HepG2 (cell line): ENCODE measurements around the gene ARHGAP29. TPM values are rescaled to one million over a fixed set of nuclear protein-coding genes. Genes with fewer than 3 reads are reported as not detected.
A peak's percentile ranks its signal among the peaks of the same experiment; 100 is the strongest.

Source experiments
- ATAC-seq: fragments of 200-7000 bp; cut with Tn5 transposase; 3 replicates; pipeline ENCODE4 v1.9.1; 2020; ENCODE audit warnings: mild to moderate bottlenecking, moderate library complexity
- Bru-seq: library from RNA; stranded (reverse); fragments of 400-500 nt; gene quantifications from one replicate; lab custom pipeline; 2021; lab: Mats Ljungman, UMichigan
- BruChase-seq, 2 experiments: library from RNA; stranded (reverse); fragments of 400-500 nt; gene quantifications; one replicate each; lab custom pipeline; 2021; lab: Mats Ljungman, UMichigan
- BruUV-seq: library from RNA; stranded (reverse); fragments of 400-500 nt; replicated peaks from 2 replicates; lab custom pipeline; 2021; lab: Mats Ljungman, UMichigan
- CTCF ChIA-PET: fragments of 300-600 bp; formaldehyde crosslinking; extraction: SDS; loops from one replicate; lab custom pipeline; 2021; ENCODE audit warnings: low total read pairs, inconsistent platforms, low intra/inter-chr PET ratio; lab: Yijun Ruan, JAX
- POLR2A ChIA-PET: fragments of 350-600 bp; sonication (Branson Sonifier 250); formaldehyde crosslinking; loops from one replicate; lab custom pipeline; 2020; ENCODE audit warnings: antibody characterized with exemption, inconsistent platforms; lab: Yijun Ruan, JAX
- DNase-seq: peaks from one replicate; pipeline ENCODE4 v3.0.0-alpha.2; 2015; ENCODE audit warnings: low spot score
- FAIRE-seq: peaks from 3 replicates; lab custom pipeline; 2011; peaks lifted over from hg19 to GRCh38; lab: Jason Lieb, UNC
- H2AFZ ChIP-seq: one replicate; pipeline ENCODE4 v1.6.1; 2011; ENCODE audit warnings: low read length, inconsistent platforms
- H3K27ac ChIP-seq: fragments of 300-600 bp; 3 replicates; pipeline ENCODE4 v1.8.0; 2011; ENCODE audit warnings: mixed run types, mild to moderate bottlenecking, mixed read lengths, low read length, inconsistent platforms; ENCODE audit not compliant: insufficient read depth; ENCODE audit errors: extremely low read length
- H3K27me3 ChIP-seq, 2 experiments: fragments of 200-600 bp in 1 of 2; 2 replicates in 1 of 2; 3 replicates in 1 of 2; pipeline versions ENCODE4 v1.6.0 to v1.8.0; 2011; ENCODE audit warnings: low read length in 2 of 2, mild to moderate bottlenecking in 2 of 2, moderate library complexity in 2 of 2, inconsistent platforms in 1 of 2; ENCODE audit not compliant: insufficient read depth in 2 of 2, control insufficient read depth in 1 of 2
- H3K36me3 ChIP-seq, 2 experiments: fragments of 200-600 bp in 1 of 2; replicated peaks in 1 of 2; 2 replicates in 1 of 2; 3 replicates in 1 of 2; pipeline versions ENCODE4 v1.5.1 to v1.8.0; 2011; ENCODE audit warnings: low read length in 2 of 2, inconsistent platforms in 1 of 2; ENCODE audit not compliant: insufficient read depth in 2 of 2, control insufficient read depth in 1 of 2
- H3K4me1 ChIP-seq: 2 replicates; pipeline ENCODE4 v1.5.1; 2012; ENCODE audit warnings: low read length, inconsistent platforms; ENCODE audit not compliant: insufficient read depth
- H3K4me2 ChIP-seq: 2 replicates; pipeline ENCODE4 v1.6.0; 2011; ENCODE audit warnings: low read depth, low read length, inconsistent platforms
- H3K4me3 ChIP-seq, 3 experiments: fragments of 200-600 bp in 1 of 3; sonication (generic), shearing (Covaris generic) in 1 of 3; replicated peaks in 1 of 3; 2 replicates each; pipeline ENCODE4 v1.5.1; 2011 to 2016; ENCODE audit warnings: low read length in 3 of 3, inconsistent platforms in 2 of 3, low read depth in 2 of 3, mild to moderate bottlenecking in 2 of 3, control low read depth in 1 of 3, mixed read lengths in 1 of 3; ENCODE audit not compliant: insufficient read depth in 1 of 3
- H3K79me2 ChIP-seq: one replicate; pipeline ENCODE4 v1.6.1; 2011; ENCODE audit warnings: low read length, inconsistent platforms; ENCODE audit not compliant: insufficient read depth
- H3K9ac ChIP-seq: 2 replicates; pipeline ENCODE4 v1.6.0; 2011; ENCODE audit warnings: mild to moderate bottlenecking, low read depth, low read length, inconsistent platforms; ENCODE audit not compliant: insufficient read depth
- H3K9me3 ChIP-seq: 2 replicates; pipeline ENCODE4 v1.5.1; 2012; ENCODE audit warnings: mild to moderate bottlenecking, low read length
- H4K20me1 ChIP-seq: 2 replicates; pipeline ENCODE4 v1.6.0; 2011; ENCODE audit warnings: inconsistent platforms, mild to moderate bottlenecking, low read length, moderate library complexity; ENCODE audit not compliant: insufficient read depth
- AHR ChIP-seq: IDR thresholded peaks from 2 replicates; pipeline ENCODE4 v1.6.1; 2018; ENCODE audit warnings: missing genetic modification reagents, missing compliant biosample characterization
- BORCS8-MEF2B ChIP-seq: sonication (generic); formaldehyde crosslinking; IDR thresholded peaks from 2 replicates; pipeline ENCODE4 v1.8.0; 2022; ENCODE audit warnings: mild to moderate bottlenecking, missing genetic modification reagents
- DMAP1 ChIP-seq: IDR thresholded peaks from 2 replicates; pipeline ENCODE4 v1.6.1; 2016
- FOXK2 ChIP-seq: fragments of 450-650 bp; IDR thresholded peaks from 2 replicates; pipeline ENCODE4 v1.6.1; 2016
- NFIC ChIP-seq: IDR thresholded peaks from 2 replicates; pipeline ENCODE4 v1.6.1; 2012; ENCODE audit warnings: mild to moderate bottlenecking, low read length, inconsistent platforms
- RCOR2 ChIP-seq: IDR thresholded peaks from 2 replicates; pipeline ENCODE4 v1.6.1; 2016; ENCODE audit warnings: missing biosample characterization, missing genetic modification reagents
- REXO4 ChIP-seq: sonication (generic); formaldehyde crosslinking; IDR thresholded peaks from 2 replicates; pipeline ENCODE4 v1.8.0; 2022; ENCODE audit warnings: missing genetic modification reagents, mild to moderate bottlenecking, borderline replicate concordance
- SP140L ChIP-seq: sonication (generic); formaldehyde crosslinking; IDR thresholded peaks from 2 replicates; pipeline ENCODE4 v1.4.0; 2020; ENCODE audit warnings: missing genetic modification reagents, borderline replicate concordance
- SUZ12 ChIP-seq: fragments of 150-350 bp; IDR thresholded peaks from 2 replicates; pipeline ENCODE4 v1.6.1; 2014; ENCODE audit warnings: low read depth, low read length
- YY1 ChIP-seq: IDR thresholded peaks from 2 replicates; pipeline ENCODE4 v1.6.1; 2011; ENCODE audit warnings: low read length, low read depth, moderate library complexity, mild to moderate bottlenecking; ENCODE audit not compliant: insufficient read depth, insufficient replicate concordance
- ZBTB44 ChIP-seq: sonication (generic); formaldehyde crosslinking; IDR thresholded peaks from 2 replicates; pipeline ENCODE4 v1.4.0; 2020; ENCODE audit warnings: missing genetic modification reagents
- ZNF20 ChIP-seq: sonication (generic); formaldehyde crosslinking; IDR thresholded peaks from 2 replicates; pipeline ENCODE4 v1.4.0; 2020; ENCODE audit warnings: mild to moderate bottlenecking, moderate library complexity, missing genetic modification reagents
- ZNF564 ChIP-seq: sonication (generic); formaldehyde crosslinking; IDR thresholded peaks from 2 replicates; pipeline ENCODE4 v1.8.1; 2023; ENCODE audit warnings: mild to moderate bottlenecking, missing genetic modification reagents
- WGBS: methylation state at CpG from one replicate; pipeline ENCODE4 v1.1.6; 2017; ENCODE audit warnings: low lambda C conversion rate; 5-methylcytosine and 5-hydroxymethylcytosine counted together
- in situ Hi-C: cut with HindIII; loops from 2 replicates; pipeline ENCODE4 v1.10.0; 2017; ENCODE audit warnings: low pct_unique_long_range_greater_than_20kb; ENCODE audit not compliant: extremely low pct_ligation_motif_present
- intact Hi-C: fragments of 100-400 bp; cut with micrococcal nuclease; formaldehyde crosslinking; loops from one replicate; pipeline ENCODE4 v1.10.0; 2022; ENCODE audit not compliant: unreplicated experiment
- long read RNA-seq, 2 experiments: library from RNA in 1 of 2; library from polyadenylated mRNA in 1 of 2; stranded (forward) in 1 of 2; unstranded in 1 of 2; transcript quantifications; one replicate each; pipeline ENCODE4 v2.0.0, GENCODE V29; 2019 to 2022
- polyA minus RNA-seq, 3 experiments: library from RNA; depleted of rRNA, polyadenylated mRNA; stranded (reverse); fragments of >200 nt; gene quantifications; 2 replicates each; pipeline ENCODE4 v1.2.3, GENCODE V29; 2011; ENCODE audit warnings: low replicate concordance in 1 of 3
- polyA plus RNA-seq, 8 experiments: library from polyadenylated mRNA; depleted of rRNA in 3 of 8; stranded (reverse) in 7 of 8; unstranded in 1 of 8; fragments of >200 nt; fragmentation: Illumina TruSeq in 4 of 8; extraction: Trizol in 4 of 8; gene quantifications; 2 replicates each; pipeline versions ENCODE4 v1.2.1 to v1.2.3, GENCODE V29; 2011 to 2016; ENCODE audit warnings: low read depth in 4 of 8, missing spikeins in 1 of 8, mixed read lengths in 1 of 8; ENCODE audit not compliant: insufficient read depth in 1 of 8
- total RNA-seq, 5 experiments: library from RNA; depleted of rRNA; stranded (reverse); fragments of >200 nt; fragmentation: Illumina TruSeq; extraction: Trizol; gene quantifications; 2 replicates each; pipeline ENCODE4 v1.2.3, GENCODE V29; 2016; ENCODE audit warnings: low read depth in 1 of 5
- TF ChIP-seq, protein P1 (sequence below): sonication (generic); formaldehyde crosslinking; IDR thresholded peaks from 2 replicates; pipeline ENCODE4 v1.5.0; 2020; ENCODE audit warnings: missing genetic modification reagents

The ARHGAP29 gene
- 12.8 and 18.8 TPM in 2 replicates for total RNA-seq (2016; rRNA removed; fragmentation: Illumina TruSeq; extraction: Trizol)
- total RNA-seq (2016; cell fraction: cytosol; rRNA removed; fragmentation: Illumina TruSeq; extraction: Trizol; ENCODE audit: low read depth), result 3.5 and 3.8 TPM in 2 replicates
- total RNA-seq (2016; cell fraction: insoluble cytoplasmic fraction; rRNA removed; fragmentation: Illumina TruSeq; extraction: Trizol), result 12.2 and 19.4 TPM in 2 replicates
- total RNA-seq (2016; cell fraction: membrane; rRNA removed; fragmentation: Illumina TruSeq; extraction: Trizol), result 7.7 and 7.9 TPM in 2 replicates
- total RNA-seq (2016; cell fraction: nucleus; rRNA removed; fragmentation: Illumina TruSeq; extraction: Trizol), result 21.5 and 22.3 TPM in 2 replicates
- polyA plus RNA-seq (2011; rRNA removed), result 12.2 and 18.3 TPM in 2 replicates
- 5.3 and 7.0 TPM in 2 replicates for polyA plus RNA-seq (2011; cell fraction: cytosol; rRNA removed)
- polyA plus RNA-seq (2011; cell fraction: nucleus; rRNA removed), result 16.2 and 17.3 TPM in 2 replicates
- 9.4 and 11.6 TPM in 2 replicates for polyA plus RNA-seq (2012)
- 0.37 TPM in 2 replicates for polyA plus RNA-seq (2016; cell fraction: cytosol; fragmentation: Illumina TruSeq; extraction: Trizol; ENCODE audit: low read depth)
- polyA plus RNA-seq (2016; cell fraction: insoluble cytoplasmic fraction; fragmentation: Illumina TruSeq; extraction: Trizol; ENCODE audit: low read depth), result 13.5 and 14.2 TPM in 2 replicates
- polyA plus RNA-seq (2016; cell fraction: membrane; fragmentation: Illumina TruSeq; extraction: Trizol; ENCODE audit: low read depth), result 1.9 and 2.0 TPM in 2 replicates
- 22.0 and 23.1 TPM in 2 replicates for polyA plus RNA-seq (2016; cell fraction: nucleus; fragmentation: Illumina TruSeq; extraction: Trizol; ENCODE audit: insufficient read depth, low read depth)
- polyA minus RNA-seq (2011; rRNA and poly(A)+ RNA removed; ENCODE audit: low replicate concordance), result 3.3 and 11.6 TPM in 2 replicates
- 13.0 and 14.2 TPM in 2 replicates for polyA minus RNA-seq (2011; cell fraction: cytosol; rRNA and poly(A)+ RNA removed)
- polyA minus RNA-seq (2011; cell fraction: nucleus; rRNA and poly(A)+ RNA removed), result 72.7 and 82.5 TPM in 2 replicates
- percentile 75 among the genes with signal in this experiment for Bru-seq, nascent RNA
- BruChase-seq, experiment 1, labeled RNA remaining after a 6-hour chase, result percentile 73 among the genes with signal in this experiment
- BruChase-seq, experiment 2, labeled RNA remaining after a 2-hour chase, result percentile 72 among the genes with signal in this experiment
- long read RNA-seq, experiment 1, partial matches to known transcripts, result 8 of 12 reads
- long read RNA-seq, experiment 1, other reads (novel, unspliced or antisense), result 4 of 12 reads
- long read RNA-seq, experiment 2, partial matches to known transcripts, result 2 of 20 reads
- long read RNA-seq, experiment 2, other reads (novel, unspliced or antisense), result 18 of 20 reads

GRCh38 chr1:94237291-94238226, at the start of gene ARHGAP29:
Gene ARHGAP29 (minus strand): TSS chr1:94237584. CDS start chr1:94231611, 5,973 bp downstream.
- no peak for FAIRE-seq
- ChIA-PET POLR2A (interaction anchor here (0.5 to 3.1 kb wide), 26 partner anchors 10 to 257 kb away, joined by 3 to 43 read pairs (median 3); no protein-coding TSS in a partner anchor), CTCF (interaction anchor here (1.1 to 1.3 kb wide), 2 partner anchors 98 to 176 kb away, joined by 3 to 5 read pairs; no protein-coding TSS in a partner anchor)
- Histone ChIP-seq H3K27ac (peak within 1 kb of the TSS; percentile 66), H3K9ac (peak within 1 kb of the TSS; percentile 88), H2AFZ (peak within 1 kb of the TSS; percentile 16), H3K79me2 (peaks cover 51% of the 10 kb centered on the region), H3K4me2 (peak within 1 kb of the TSS; percentile 94), H3K4me3 (peak within 1 kb of the TSS; percentile 73 to 97 (median 93)), H4K20me1 (peaks cover 3% of the 10 kb centered on the region), H3K4me1 (peaks cover 45% of the 10 kb centered on the region), H3K9me3 (no peaks in the 10 kb centered on the region), H3K27me3 (no peaks in the 10 kb centered on the region; a peak in 1 of 5 replicates), H3K36me3 (no peaks in the 10 kb centered on the region)
- in situ Hi-C loops, result loop anchor here (5.0 kb wide), 1 partner anchor 175 kb away; no protein-coding TSS in a partner anchor
- intact Hi-C loops, result loop anchor here (5.0 kb wide), 1 partner anchor 110 kb away; no protein-coding TSS in a partner anchor
- BruUV-seq, result TSS peak; percentile 89
- ATAC-seq, result peak; percentile 95
- DNase-seq, result peak; percentile 74
- WGBS, result 17% methylated on average over 23 of the region's 88 CpGs
- TF ChIP-seq REXO4 (CRISPR knock-in tag) (no peak), DMAP1 (CRISPR knock-in tag) (peak; percentile 55; the same call in 1 of the 2 replicates), BORCS8-MEF2B (CRISPR knock-in tag) (peak; percentile 72; the same call in 1 of the 2 replicates), FOXK2 (no peak), ZNF20 (no peak), SUZ12 (no peak), YY1 (peak; percentile 61), ZBTB44 (CRISPR knock-in tag) (no peak), NFIC (no peak), RCOR2 (CRISPR knock-in tag) (no peak), ZNF564 (no peak), SP140L (no peak), AHR (CRISPR knock-in tag) (no peak)
- TF ChIP-seq, protein P1, sequence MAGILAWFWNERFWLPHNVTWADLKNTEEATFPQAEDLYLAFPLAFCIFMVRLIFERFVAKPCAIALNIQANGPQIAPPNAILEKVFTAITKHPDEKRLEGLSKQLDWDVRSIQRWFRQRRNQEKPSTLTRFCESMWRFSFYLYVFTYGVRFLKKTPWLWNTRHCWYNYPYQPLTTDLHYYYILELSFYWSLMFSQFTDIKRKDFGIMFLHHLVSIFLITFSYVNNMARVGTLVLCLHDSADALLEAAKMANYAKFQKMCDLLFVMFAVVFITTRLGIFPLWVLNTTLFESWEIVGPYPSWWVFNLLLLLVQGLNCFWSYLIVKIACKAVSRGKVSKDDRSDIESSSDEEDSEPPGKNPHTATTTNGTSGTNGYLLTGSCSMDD (CRISPR knock-in tag), result no peak
